ENCODE data around the gene LCAT.
A peak's percentile ranks its signal among the peaks of the same experiment; 100 is the strongest.

The LCAT gene

DNA sequence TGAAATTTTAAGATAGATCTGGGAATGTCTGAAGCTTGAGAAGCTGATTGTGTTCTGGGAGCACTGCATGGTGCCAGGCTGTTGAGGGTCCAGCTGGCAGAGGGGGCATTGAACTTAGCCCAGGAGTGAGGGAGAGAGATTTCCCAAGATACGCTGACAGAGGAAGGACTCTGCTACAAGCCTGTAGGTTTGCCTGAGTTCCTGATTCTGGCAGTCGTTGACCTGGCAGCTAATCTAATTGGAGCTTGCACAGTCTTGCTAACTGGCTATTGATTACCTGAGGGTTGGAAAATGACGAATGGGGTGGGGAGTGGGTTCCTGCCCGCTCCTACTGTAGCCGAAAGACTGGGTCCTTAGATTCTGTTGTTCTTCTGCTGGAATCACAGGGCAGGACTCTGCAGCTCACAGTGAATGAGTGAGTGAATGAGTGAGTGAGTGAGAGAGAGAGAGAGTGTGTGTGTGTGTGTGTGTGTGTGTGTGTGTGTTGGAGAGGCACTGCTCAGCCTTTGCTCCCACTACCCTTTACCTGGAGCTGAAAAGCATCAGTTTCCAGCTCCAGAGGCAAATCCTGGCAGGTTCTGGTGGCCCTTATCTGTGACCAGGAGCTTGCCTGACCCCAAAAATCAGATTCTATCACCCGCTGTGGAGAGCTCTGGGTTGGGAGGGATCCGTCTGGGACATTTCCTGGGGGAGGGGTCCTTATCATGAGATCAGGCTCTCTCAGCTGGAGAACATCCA lies 29.0 kb downstream of the LCAT start:
- TF ChIP-seq, protein P1, sequence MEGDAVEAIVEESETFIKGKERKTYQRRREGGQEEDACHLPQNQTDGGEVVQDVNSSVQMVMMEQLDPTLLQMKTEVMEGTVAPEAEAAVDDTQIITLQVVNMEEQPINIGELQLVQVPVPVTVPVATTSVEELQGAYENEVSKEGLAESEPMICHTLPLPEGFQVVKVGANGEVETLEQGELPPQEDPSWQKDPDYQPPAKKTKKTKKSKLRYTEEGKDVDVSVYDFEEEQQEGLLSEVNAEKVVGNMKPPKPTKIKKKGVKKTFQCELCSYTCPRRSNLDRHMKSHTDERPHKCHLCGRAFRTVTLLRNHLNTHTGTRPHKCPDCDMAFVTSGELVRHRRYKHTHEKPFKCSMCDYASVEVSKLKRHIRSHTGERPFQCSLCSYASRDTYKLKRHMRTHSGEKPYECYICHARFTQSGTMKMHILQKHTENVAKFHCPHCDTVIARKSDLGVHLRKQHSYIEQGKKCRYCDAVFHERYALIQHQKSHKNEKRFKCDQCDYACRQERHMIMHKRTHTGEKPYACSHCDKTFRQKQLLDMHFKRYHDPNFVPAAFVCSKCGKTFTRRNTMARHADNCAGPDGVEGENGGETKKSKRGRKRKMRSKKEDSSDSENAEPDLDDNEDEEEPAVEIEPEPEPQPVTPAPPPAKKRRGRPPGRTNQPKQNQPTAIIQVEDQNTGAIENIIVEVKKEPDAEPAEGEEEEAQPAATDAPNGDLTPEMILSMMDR (conservative IDR thresholded peaks at IDR 0.05; ENCODE audit: low read depth, low read length): no peak
- H3K4me3 ChIP-seq (ENCODE audit: low read depth, low read length): no peak overlapping the region
- no peak for DNase-seq (ENCODE audit: low read depth)

DNA sequence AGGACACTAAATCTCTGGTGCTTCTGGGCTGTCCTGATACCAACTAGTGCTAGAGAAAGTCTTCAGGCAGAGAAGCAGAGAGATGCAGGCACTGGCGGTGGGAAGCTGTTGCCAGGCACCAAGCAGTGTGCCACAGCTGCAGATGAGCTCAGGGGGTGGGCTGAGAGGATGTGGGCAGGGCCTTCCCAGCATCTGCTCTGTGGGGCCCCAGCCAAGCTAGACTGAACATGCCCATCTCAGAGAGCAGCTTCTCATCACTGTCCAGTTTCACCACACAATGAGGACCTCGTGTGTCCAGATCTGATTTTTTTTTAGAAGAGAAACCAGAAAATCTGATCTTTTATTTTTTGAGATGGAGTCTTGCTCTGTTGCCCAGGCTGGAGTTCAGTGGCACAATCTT lies 33.8 kb downstream of the LCAT start:
- DNase-seq (ENCODE audit: low read depth): peak; percentile 86
- no peak overlapping the region for H3K4me3 ChIP-seq (ENCODE audit: low read depth, low read length)
- TF ChIP-seq, protein P1 (conservative IDR thresholded peaks at IDR 0.05; ENCODE audit: low read depth, low read length): no peak

DNA sequence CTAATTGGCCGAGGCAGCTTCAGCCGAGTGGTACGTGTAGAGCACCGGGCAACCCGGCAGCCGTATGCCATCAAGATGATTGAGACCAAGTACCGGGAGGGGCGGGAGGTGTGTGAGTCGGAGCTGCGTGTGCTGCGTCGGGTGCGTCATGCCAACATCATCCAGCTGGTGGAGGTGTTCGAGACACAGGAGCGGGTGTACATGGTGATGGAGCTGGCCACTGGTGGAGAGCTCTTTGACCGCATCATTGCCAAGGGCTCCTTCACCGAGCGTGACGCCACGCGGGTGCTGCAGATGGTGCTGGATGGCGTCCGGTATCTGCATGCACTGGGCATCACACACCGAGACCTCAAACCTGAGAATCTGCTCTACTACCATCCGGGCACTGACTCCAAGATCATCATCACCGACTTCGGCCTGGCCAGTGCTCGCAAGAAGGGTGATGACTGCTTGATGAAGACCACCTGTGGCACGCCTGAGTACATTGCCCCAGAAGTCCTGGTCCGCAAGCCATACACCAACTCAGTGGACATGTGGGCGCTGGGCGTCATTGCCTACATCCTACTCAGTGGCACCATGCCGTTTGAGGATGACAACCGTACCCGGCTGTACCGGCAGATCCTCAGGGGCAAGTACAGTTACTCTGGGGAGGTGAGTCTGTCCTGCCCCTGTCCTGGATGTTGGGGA lies 34.7 kb downstream of the LCAT start:
- no peak overlapping the region for H3K4me3 ChIP-seq (ENCODE audit: low read depth, low read length)
- TF ChIP-seq, protein P1 (conservative IDR thresholded peaks at IDR 0.05; ENCODE audit: low read depth, low read length): no peak
- DNase-seq (ENCODE audit: low read depth): no peak

DNA sequence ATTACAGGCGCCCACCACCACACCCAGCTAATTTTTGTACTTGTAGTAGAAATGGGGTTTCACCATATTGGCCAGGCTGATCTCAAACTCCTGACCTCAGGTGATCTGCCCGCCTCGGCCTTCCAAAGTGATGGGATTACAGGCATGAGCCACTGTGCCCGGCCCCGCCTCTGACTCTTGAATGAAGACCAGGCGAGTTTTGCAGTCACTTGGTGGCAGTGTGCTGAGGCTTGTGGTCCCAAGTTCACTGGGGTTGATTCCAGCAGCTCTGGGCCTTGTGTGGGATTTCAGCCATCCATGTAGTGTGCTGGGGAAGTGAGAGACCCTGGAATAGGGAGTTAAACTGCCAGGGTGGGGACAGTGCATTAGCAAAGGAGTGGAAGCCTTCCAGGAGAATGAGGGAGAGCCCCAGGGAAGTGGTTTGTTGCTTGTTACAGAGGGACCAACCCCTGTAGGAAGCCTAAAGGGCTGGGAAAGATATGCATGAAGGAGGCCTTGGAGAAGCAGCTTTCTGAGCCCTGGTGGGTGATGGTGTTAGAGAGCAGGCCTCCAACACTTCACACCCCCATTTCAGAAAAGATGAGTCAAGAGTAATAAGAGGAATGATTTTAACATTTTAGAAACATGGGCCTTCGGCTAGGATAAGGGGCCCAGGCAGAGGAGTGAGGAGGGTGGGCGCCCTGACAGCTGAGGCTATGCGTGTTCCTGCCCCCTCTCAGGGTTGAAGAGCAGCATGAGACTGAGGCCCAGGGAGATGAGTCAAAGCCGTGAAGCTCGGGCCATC lies 36.3 kb downstream of the LCAT start:
- no peak for DNase-seq (ENCODE audit: low read depth)
- H3K4me3 ChIP-seq (ENCODE audit: low read depth, low read length): no peak overlapping the region
- TF ChIP-seq, protein P1 (conservative IDR thresholded peaks at IDR 0.05; ENCODE audit: low read depth, low read length): no peak

DNA sequence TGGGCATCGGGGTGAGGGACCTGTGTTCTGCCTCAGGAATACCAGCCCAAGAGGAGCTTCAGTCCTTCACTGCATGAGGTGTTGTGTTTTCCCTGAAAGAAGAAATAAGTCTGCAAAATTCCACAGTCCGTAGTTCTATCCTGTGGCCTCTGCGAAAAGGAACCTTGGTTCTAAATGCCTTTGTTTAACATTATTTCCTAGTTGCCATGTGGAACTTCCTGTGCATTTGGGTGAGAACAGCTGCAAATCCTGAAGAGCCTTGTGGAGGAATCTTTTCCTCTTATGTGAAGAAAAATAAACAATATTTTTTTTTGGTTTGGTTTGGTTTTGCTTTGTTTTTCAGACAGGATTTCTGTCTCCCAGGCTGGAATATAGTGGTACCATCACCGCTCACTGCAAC lies 41.1 kb downstream of the LCAT start:
- TF ChIP-seq, protein P1 (conservative IDR thresholded peaks at IDR 0.05; ENCODE audit: low read depth, low read length): no peak
- no peak for DNase-seq (ENCODE audit: low read depth)
- H3K4me3 ChIP-seq (ENCODE audit: low read depth, low read length): no peak overlapping the region

DNA sequence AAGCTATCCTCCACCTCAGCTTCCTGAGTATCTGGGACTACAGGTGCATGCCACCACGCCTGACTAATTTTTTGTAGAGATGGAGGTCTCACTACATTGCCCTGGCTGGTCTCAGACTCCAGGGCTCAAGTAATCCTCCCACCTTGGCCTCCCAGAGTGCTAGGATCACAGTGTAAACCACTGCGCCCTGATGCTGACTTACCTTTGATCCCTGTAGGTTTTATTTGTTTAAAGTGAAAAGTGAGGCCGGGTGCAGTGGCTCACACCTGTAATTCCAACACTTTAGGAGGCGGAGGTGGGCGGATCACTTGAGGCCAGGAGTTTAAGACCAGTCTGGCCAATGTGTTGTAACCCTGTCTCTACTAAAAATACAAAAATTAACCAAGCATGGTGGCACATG lies 42.2 kb downstream of the LCAT start:
- TF ChIP-seq, protein P1 (conservative IDR thresholded peaks at IDR 0.05; ENCODE audit: low read depth, low read length): no peak
- H3K4me3 ChIP-seq (ENCODE audit: low read depth, low read length): no peak overlapping the region
- no peak for DNase-seq (ENCODE audit: low read depth)
